Panc1 (cell line): ENCODE measurements around the gene SMG6.

ENCODE experiments used
- POLR2AphosphoS5 ChIP-seq: IDR thresholded peaks from 2 replicates; pipeline ENCODE4 v1.6.1; 2012; ENCODE audit warnings: mild to moderate bottlenecking, low read depth, low read length, moderate library complexity
- SIN3A ChIP-seq: IDR thresholded peaks from 2 replicates; pipeline ENCODE4 v1.6.1; 2012; ENCODE audit warnings: low read depth, mild to moderate bottlenecking, low read length, moderate library complexity, borderline replicate concordance; ENCODE audit not compliant: insufficient read depth
- TCF7L2 ChIP-seq: IDR thresholded peaks from 2 replicates; pipeline ENCODE4 v1.6.1; 2011; ENCODE audit warnings: mild to moderate bottlenecking, low read depth, low read length, inconsistent platforms
- TF ChIP-seq, protein P1 (sequence below): fragments of 450-650 bp; IDR thresholded peaks from 2 replicates; pipeline ENCODE4 v1.5.1; 2017; ENCODE audit warnings: mild to moderate bottlenecking
- TF ChIP-seq, protein P2 (sequence below), 2 experiments: IDR thresholded peaks; 2 replicates each; pipeline ENCODE4 v1.6.1; 2011 to 2012; ENCODE audit warnings: low read depth in 2 of 2, control low read depth in 1 of 2, low read length in 1 of 2, mild to moderate bottlenecking in 1 of 2, moderate library complexity in 1 of 2; ENCODE audit not compliant: insufficient read depth in 1 of 2

DNA sequence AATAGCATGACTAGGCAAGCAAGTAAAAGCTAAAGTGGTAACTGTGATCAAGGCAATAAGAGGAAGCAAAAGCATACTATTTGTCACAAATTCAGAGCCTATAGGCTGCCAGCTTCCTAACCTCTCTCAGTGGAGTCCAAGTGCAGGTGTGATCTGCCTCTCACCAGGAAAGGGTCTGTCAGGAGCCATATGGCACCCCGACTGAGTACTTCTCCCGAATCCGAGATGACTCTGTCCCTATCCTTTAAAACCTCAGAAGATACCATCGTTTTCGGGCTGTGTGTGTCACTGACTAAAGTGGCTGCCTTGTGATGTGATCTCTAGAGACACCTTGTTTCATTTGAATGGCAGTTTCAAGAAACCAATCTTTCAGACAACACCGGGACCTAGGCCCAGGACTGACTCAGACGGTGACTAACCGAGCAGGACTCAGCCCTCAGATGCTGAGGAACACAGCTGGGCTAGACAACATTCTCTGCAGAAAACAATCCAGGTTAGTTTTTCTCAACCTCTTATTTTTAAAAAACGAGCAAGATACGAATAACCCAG is 63.6 kb downstream of the SMG6 start:
- TF ChIP-seq, protein P1, sequence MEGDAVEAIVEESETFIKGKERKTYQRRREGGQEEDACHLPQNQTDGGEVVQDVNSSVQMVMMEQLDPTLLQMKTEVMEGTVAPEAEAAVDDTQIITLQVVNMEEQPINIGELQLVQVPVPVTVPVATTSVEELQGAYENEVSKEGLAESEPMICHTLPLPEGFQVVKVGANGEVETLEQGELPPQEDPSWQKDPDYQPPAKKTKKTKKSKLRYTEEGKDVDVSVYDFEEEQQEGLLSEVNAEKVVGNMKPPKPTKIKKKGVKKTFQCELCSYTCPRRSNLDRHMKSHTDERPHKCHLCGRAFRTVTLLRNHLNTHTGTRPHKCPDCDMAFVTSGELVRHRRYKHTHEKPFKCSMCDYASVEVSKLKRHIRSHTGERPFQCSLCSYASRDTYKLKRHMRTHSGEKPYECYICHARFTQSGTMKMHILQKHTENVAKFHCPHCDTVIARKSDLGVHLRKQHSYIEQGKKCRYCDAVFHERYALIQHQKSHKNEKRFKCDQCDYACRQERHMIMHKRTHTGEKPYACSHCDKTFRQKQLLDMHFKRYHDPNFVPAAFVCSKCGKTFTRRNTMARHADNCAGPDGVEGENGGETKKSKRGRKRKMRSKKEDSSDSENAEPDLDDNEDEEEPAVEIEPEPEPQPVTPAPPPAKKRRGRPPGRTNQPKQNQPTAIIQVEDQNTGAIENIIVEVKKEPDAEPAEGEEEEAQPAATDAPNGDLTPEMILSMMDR, result no peak
- TF ChIP-seq, protein P2, sequence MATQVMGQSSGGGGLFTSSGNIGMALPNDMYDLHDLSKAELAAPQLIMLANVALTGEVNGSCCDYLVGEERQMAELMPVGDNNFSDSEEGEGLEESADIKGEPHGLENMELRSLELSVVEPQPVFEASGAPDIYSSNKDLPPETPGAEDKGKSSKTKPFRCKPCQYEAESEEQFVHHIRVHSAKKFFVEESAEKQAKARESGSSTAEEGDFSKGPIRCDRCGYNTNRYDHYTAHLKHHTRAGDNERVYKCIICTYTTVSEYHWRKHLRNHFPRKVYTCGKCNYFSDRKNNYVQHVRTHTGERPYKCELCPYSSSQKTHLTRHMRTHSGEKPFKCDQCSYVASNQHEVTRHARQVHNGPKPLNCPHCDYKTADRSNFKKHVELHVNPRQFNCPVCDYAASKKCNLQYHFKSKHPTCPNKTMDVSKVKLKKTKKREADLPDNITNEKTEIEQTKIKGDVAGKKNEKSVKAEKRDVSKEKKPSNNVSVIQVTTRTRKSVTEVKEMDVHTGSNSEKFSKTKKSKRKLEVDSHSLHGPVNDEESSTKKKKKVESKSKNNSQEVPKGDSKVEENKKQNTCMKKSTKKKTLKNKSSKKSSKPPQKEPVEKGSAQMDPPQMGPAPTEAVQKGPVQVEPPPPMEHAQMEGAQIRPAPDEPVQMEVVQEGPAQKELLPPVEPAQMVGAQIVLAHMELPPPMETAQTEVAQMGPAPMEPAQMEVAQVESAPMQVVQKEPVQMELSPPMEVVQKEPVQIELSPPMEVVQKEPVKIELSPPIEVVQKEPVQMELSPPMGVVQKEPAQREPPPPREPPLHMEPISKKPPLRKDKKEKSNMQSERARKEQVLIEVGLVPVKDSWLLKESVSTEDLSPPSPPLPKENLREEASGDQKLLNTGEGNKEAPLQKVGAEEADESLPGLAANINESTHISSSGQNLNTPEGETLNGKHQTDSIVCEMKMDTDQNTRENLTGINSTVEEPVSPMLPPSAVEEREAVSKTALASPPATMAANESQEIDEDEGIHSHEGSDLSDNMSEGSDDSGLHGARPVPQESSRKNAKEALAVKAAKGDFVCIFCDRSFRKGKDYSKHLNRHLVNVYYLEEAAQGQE (IDR thresholded peaks at IDR 0.05; ENCODE audit: insufficient read depth in 1 of 2, low read depth in 2 of 2, low read length in 1 of 2), result no peak
- no peak for TF ChIP-seq POLR2AphosphoS5
- TF ChIP-seq SIN3A, result no peak
- no peak for TF ChIP-seq TCF7L2
